ENCODE measurements around the gene IL34.
A peak's percentile ranks its signal among the peaks of the same experiment; 100 is the strongest.

Gene IL34

DNA sequence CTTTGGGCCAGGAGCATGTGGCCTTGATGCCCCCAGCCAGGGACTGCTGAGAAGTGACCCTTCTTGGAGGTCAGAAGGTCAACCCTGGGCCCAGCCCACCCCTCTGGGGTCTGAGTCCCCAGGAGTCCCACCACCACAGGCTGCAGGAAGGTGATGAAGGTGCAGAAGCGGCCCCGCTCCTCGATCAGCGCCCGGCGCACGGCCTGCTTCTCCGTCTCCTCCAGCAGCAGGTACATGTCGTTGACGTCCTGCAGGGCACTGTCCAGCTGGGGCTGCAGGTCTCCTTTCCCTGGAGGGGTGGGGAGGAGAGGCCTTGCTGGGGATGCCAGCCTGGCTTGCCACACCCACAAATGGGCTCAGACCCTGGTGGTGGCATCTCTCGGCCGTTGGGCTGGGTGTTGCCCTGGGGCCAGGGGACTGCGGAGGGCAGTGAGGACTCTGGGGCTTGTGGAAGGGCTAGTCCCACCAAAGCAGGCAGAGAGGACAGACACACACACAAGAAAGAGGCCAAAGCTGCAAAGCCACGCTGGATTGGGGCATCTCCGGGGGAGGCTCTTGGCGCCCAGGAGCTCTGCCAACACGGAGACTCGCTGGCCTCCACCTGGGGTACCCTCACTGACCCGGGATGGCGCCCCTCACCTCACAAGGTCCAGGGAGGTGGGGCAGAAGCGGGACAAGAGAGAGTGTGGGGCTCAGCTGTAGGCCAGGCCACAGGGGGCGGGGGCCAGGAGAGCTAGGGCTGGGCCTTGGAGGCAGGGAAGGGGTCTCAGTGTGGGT, 31.9 kb downstream of the IL34 start:
- no peak for DNase-seq (ENCODE audit: low read depth)

DNA sequence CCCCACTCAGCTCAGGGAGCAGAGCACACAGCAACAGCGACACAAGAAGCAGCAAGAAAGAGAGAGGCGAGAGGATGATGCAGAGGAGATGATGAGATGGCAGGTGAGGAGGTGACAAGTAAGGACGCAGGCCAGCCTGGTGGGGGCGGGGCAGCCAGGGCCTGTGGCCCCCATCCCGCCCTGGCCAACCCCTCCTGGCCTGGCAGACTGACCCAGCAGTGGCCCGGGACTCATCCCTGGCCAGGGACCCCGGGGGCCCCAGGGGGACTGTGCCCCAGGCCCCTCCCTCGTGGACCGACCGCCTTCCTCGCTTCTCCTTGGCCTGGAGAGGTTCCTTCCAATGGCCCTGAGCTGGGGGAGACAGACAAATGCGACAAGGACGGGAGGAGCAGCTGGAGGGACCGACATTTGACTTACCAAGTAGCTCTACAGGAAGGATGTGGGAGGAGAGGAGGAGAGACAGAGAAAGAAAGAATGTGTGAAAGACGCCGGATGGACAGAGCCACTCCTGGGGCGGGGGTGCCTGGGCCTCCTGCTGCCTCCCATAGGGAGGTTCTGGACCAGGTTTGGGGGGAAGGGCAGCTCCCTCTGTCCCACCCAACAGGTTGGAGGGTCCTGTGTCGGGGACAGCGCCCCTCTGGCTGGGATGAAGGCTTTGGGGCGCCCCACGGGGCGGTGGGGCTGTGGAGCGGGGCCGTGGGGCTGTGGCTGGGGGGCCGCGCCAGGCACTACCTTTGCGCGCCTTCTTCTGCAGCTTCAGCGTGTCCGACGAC, 32.7 kb downstream of the IL34 start:
- DNase-seq (ENCODE audit: low read depth), result no peak

DNA sequence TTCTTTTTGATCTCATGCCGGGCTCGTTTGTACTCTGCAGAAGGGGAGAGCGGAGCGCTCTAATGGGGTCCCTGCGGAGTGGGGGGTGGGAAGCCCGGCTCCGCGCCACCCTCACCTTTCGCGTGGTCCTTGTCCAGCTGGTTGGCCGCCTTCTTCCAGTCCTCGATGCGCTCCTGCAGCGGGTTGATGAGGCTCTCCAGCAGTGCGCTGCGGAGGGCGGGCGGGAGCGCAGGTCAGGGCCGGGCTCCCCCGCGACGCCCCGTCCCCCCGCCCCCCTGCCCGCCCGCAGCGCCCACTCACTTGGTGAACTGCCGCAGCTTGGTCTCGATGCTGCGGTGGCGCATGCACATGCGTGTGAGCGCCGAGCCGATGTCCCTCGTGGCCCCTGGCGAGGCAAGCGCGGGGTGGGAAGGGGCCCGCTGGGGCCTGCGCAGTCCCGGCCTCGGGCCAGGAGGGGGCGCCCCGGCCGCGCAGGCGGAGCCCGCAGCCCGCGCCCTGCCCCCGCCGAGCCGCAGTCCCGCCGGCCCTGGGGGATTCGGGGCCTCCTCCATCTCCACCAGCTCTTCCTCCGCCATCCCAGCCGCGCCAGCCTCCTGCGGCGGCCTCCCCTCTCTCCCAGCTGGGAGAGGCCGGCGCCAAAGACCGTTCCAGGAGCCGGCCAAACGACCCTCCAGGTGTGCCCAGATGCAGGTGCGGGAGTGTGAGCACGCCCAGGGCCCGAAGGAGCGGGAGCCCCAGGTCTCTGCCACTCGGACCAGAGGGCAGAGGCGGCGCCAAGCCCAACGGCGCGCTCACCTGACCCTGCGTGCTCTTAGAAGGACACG, 33.5 kb downstream of the IL34 start:
- no peak for DNase-seq (ENCODE audit: low read depth)

DNA sequence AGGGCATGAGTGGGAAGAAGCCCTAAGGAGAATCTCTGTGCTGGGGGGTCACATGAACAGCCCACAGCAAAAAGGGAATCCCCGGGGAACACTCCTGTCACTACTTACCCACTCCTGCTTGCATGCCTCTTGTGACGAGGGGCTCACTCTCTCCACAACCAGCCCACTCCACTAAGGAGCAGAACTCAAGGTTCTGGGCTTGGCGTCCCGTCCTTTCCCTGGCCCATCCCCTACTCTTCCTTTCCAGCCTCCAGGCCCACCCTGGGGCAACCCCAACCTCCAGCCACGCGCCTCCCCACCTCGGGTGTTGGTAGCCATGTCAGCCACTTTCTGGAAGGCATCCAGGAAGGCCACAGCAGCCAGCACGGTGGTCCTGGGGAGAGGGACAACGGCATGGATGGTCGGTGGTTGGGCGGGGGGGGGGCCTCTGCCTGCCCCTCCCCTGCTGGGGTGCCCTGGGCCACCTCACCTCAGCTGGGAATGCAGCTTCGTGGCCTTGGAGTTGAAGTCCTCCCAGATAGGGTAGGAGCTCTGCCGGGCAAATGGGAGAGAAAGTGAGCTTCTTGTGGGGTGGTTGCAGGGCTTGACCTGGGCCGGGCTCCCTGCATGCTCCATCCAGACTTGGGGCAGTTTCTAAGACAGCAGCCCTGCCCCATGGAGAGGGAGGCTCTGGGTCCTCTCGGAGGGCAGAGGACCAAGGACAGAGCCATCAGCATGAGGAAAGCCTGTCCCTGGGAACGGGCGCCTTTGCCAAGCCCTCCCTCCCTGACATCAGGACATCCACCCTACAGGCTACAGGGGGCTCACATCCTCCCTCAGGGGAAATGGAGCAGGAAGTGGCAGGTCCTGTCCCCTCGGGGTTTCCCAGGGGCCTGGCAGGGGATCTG, 34.4 kb downstream of the IL34 start:
- DNase-seq (ENCODE audit: low read depth), result no peak

DNA sequence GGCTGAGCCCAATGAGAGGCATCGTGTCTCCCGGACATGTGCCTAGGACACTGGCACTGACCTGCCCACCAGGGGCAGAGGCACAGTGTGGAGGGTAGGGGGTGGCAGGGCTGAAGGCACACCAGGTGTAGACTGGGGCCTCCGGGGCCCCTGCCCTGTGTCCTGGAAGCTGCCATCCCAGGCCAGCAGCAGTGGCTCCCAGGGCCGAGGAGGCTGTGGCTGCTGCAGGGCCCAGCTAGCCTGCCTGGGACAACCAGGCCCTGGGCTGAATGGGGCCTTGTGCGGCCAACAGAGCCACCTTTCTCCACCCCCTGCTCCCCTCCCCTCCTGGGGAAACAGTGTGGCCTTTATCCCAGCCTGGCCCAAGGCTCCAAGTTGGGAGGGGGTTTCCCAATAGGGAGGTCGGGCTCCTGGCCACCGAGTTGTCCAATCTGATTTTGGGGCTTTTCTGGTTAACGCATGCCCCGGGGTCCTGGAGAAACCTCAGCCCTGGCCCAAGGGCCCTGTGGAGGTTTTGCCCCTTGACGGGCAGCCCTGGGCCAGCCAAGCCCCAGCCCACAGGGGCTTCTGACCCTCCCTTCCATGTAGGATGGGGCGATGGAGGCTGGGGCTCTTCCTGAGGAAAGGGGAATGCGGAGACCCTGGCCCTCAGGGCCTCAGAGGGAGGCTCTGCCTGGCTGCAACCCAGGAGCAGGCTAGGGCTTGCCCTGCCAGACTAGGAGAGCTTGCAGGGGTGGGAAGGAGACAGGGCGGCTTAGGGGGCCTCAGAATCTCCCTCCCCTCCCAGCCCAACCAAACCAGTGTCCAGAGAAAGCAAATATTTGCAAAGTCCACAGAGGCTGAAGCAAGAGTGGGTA, 35.3 kb downstream of the IL34 start:
- DNase-seq (ENCODE audit: low read depth), result no peak

DNA sequence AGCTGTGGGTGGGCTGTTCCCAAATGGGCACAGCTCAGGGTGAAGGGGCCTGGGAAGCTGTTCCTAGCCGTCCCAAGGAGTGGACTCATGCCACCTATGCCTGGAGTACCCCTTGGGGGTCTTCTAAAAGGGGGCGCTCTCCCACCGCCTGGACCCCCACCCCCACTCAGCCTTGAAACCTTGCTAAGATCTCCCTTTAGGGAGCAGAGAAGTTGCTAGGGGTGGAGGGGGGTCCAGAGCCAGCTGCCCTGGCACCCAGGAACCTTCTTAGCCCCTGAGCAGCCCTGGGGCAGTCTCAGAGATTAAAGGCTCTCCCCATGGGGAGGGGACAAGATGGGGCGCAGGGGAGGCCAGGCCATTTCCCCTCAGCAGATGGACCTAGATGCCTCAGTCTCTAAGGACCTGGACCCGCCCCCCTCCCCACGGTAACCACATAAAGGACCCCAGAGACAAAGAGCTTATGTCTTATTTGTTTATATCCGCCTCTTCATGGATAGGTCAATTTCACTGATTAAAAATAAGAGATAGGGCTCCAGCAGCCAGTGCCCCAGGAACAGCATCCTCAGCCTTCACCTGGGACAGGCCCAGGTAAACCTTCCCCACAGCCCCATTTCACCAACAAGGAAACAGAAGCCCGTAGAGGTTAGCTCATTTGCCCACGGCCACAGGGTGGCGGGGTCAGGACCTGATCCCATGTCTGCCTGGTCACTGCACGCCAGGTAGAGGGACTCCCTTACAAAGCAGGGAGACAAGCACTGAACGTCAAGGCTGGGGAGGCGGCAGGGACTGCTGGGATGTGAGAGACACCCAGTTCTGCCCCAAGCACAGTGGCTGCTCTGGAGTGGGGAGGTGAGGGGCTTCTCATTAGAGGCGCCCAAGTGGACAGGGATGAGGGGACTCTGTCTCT, 36.1 kb downstream of the IL34 start:
- DNase-seq (ENCODE audit: low read depth), result no peak

DNA sequence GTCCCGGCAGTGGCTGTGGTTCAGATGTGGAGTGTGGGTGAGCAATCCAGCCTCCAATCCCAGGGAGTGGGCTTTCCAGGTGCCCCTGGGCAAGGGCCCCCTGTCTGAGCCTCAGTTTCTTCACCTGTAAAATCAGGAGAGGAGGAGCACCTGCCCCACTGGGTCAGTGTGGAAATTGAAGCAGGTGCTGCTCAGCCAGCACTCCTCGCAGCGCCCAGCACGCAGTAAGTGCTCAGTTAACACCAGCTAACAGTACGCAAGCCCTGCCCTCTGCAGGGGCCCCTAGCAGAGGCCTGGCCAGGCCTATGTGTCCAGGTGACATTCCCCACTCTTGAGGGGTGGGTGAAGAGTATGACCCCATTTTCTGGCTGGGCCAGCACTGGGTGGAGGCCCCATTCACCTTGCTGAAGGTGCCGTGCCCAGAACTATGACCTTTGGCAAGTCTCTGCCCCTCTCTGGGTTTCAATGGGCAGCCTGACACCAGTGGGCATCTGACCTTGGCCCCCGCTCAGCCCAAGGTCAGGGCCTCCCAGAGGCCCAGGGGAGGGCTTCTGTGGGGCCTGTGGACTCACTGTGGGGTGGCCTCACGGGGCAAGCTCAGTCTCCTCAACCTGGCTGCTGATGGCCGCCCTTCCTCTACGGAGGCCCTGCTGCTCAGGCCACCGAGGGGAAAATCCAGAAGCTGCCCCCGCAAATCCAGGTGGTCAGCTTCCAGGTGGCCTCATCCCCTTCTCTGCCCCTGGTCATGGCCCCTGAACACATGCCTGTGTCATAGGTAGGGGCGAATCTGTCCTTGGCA, 37.0 kb downstream of the IL34 start:
- no peak for DNase-seq (ENCODE audit: low read depth)

DNA sequence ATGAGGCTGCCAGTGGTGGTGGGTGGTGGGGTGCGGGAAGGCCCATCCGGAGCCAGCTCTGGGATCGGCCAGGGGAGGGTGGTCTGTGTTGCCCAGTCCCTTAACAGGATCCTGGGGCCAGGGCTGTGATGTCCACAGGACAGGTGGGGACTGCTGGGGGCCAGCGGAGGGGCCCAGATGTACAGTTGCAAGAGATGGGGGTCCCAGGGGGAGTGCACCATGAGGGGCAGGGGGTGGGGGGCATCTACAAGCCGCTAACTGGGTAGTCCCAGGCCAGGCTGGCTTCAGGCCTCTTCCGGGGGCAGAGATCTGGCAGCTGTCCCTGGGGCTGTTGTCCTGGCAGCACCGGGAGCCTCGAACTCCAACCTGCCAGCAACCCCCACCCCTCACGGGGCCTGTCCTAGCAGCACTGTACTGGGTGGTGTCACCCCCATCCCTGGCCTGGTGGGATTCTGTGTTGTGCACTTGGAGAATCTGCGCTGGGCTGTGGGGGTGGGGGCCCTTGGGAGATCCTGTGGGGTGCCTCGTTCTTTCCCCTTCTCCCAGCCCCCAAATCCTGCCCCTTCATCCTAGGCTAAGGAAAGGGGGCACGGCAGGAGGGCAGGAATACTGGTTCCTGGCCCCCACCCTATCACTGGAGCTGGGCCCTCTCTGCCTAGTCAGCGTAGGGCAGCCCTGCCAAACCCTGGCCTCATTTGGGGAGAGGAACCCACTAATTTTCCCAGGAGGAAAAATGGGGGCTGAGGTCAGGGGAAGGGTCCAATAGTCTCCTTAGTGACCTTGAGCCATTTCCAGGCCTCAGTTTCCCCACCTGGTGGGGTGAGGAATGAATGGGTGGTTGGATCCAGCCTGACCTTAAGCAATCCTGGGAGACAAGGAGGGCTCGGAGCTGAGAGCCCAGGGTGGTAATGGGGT, 38.0 kb downstream of the IL34 start:
- DNase-seq (ENCODE audit: low read depth), result no peak

DNA sequence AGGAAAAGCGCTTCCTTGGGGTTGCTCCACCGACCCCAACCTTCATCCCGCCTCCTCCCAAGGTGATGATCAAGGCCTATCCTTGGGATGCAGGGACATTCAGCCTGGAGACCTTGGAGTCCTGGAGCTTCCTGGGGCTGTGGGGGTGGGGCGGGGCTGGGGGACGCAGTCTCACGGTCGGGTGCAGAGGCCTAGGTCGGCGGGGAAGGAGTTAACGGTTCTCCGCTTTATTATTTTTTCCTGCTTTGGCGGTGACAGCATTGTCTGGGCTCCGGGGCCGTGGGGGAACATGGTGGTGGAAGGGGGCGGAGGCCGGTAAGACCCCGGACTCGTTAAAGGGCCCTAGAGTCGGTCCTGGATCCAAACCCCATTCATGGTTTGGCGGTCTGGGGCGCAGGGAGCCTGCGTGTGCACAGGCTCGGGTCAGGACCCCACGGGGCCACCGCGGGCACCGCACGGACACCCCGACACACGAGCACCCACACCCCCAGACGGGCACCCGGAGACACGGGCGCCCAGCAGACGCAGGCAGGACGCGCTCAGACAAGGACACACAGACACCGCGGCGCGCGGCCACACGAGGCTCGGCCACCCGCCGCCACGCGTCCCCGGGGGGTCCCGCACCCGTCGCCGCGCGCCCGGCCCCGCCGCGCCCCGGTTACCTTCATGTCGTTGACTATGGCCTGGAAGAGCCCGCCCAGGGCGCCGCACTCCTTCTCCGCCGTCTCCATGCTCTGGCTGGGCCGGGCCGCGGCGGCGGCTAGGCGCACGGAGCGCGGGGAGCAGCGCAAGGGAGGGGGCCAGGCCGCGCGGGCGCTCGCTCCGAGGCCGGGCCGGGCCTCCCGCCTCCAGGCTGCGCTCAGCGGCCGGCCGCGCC, 38.9 kb downstream of the IL34 start:
- DNase-seq (ENCODE audit: low read depth), result no peak

DNA sequence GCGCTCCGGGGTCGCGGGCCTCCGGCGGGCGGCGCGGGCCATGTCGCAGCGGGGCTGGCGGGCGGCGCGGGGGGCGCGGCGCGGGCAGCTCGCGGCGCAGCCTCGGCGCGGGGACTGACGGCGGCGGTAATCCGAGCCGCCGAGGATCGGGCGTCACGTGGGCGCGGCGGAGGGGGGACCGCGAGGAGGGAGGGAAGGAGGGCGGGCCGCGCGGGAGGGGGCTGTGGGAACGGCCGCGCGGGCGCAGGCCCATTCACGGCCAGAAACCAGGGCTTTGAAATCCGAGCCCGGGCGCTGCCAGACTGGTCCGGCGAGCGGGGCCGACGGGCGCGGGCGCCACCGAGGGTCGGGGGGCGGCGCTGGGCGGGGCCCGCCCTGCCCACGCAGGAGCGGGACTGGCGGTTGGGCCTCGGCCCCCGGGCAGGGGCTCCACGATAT, 39.6 kb downstream of the IL34 start, which contains the start of gene MTSS2:
Gene MTSS2, minus strand, starts transcription at position 116 of the 438 bp plus-strand sequence. CDS start 262 bp downstream, outside the sequence.
- peak; percentile 82 for DNase-seq (ENCODE audit: low read depth)

DNA sequence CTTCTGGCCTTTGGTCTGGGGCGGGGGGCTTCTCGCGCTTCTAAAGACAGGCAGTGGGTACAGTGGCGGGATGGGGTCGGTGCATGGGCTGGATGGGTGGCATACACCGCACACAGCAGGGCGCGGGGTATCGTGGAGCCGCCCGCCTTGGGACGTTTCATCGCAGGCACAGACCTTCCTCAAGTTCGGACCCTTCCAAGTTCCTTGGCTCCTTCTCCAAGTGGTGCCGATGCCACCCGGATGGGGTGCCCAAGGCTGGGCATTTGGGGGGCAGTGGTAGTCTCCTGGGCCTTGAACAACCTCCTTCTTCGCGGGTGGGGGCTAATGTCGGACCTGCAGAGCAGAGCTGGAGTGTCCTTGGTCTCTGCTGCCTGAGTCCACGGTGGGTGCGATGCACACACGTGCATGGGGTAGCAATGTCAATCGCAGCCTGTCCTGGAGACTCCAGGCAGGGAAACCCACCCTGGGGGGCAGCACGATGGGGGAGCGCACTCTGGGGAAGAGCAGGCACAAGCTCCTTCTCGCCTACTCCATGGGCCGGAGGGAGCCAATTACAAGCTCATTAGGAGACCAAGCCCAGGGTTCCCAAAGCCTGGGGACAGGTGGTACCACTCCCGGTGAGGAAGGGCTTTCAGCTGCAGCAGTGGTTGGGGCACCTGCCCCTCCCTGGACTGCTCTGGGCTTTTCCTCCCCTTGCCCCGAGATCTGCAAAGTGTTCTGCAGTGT, 40.2 kb downstream of the IL34 start:
- no peak for DNase-seq (ENCODE audit: low read depth)

DNA sequence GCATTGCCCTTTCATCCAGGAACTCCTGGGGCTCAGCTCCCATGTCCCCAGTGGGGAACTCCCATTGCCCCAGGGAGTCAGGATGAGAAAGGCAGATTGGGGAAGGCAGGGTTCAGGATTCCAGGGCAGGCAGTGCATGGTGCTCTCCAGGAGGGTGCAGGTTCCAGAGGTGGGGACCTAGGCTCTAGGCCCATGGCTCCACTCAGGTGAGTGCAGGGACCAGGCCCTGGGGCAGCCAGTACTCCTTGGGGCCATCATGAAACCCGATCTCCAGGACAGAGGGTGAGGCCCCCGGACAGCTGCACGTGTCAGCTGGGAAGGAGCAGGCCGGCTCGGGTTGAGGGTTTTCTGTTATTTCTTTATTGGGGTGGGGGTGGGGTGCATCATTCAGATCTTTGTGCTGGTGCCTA, 40.7 kb downstream of the IL34 start:
- no peak for DNase-seq (ENCODE audit: low read depth)

DNA sequence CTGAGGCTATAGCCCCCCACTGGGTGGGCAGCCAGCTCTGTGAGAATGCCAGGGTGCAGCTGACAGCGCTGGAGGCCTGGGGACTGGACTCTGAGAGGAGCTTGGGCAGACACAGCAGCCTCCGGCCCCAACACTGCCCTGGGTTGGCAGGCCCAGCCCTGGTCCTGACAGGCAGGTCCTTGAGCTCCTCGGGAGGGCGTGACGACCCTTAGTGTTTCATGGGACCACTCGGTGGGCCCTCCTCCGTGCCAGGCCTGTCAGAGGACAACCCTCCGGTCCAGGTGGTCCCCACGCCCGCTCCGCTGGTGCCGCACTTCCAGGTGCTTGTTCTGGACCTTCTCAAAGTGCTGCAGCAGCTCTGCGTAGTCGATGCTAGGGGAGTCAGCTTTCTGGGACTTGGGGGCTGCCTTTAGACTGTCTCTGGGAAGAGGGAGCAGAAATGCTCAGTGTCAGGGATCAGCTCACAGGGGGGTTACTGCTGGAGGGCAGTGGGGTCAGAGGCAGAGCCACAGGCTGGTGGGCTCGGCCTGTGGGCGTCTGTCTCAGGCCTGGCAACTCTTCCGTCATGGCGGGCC, 41.4 kb downstream of the IL34 start:
- no peak for DNase-seq (ENCODE audit: low read depth)

DNA sequence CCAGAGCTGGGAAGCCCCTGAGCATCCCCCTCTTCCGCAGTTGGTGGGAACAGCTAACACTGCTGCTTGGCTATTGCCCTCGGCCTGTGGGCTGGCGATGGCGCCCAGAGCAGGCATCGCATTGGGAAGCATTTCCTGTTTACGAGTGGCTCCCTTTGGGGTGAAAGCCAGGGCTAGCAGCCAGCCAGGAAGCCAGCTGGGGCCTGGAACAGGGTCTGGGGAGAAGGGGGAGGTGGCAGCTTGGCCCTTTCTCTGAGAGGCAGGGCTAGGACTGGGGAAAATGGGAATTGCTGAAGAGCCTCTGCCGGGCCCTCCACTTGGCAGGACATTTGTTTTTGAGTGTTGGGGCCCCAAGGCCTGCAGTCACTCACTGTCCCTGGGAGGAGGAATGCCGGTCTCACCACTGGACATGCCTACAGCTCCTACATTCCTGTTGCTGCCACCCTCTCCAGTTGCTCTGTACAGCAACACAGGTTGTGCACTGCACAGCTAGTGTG, 41.9 kb downstream of the IL34 start:
- peak; percentile 55 for DNase-seq (ENCODE audit: low read depth)

All from GM04504 (cell line).